ENCODE results near the gene C11orf86.
"Not testable (repeated sequence)": the region's sequence is repeated elsewhere in the genome, so short reads cannot be mapped to it uniquely, and the experiment has no call there.

The C11orf86 gene

DNA sequence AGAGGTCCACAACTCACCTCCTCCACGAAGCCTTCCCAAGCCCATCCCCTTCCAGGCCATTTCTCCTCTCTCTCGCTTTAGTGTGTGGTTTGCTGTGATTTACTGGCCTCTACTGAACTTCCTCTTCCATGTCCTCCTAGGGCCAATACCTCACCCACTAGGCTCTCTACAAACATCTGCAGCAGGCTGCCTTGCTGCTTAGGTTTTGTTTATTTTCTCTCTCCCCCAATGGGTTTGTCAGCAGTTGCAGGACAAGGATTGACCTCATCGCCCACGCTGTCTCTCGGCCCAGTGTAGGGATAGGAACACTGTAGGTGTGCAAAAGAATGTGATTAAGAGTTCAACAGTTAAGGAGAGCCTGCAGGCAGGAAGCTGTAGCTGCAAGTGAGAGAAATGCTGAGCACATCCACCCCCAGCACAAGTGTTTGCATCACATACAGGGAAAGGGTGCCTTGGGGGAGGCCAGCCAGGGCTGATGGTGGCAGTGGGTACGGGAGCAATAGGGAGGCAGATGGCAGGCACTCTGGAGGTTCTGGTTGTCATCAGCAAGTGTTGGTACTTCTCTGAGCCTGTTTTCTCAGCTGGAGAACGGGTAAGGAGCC, 18.3 kb upstream of the C11orf86 start:
- DNase-seq (ENCODE audit: low spot score): no peak
- TF ChIP-seq, protein P1, sequence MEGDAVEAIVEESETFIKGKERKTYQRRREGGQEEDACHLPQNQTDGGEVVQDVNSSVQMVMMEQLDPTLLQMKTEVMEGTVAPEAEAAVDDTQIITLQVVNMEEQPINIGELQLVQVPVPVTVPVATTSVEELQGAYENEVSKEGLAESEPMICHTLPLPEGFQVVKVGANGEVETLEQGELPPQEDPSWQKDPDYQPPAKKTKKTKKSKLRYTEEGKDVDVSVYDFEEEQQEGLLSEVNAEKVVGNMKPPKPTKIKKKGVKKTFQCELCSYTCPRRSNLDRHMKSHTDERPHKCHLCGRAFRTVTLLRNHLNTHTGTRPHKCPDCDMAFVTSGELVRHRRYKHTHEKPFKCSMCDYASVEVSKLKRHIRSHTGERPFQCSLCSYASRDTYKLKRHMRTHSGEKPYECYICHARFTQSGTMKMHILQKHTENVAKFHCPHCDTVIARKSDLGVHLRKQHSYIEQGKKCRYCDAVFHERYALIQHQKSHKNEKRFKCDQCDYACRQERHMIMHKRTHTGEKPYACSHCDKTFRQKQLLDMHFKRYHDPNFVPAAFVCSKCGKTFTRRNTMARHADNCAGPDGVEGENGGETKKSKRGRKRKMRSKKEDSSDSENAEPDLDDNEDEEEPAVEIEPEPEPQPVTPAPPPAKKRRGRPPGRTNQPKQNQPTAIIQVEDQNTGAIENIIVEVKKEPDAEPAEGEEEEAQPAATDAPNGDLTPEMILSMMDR (IDR thresholded peaks at IDR 0.05; ENCODE audit: borderline replicate concordance, control extremely low read depth, extremely low read depth, insufficient read depth, missing control alignments): no peak
- in situ Hi-C loops (cut with MboI; ENCODE audit: low sequenced_read_pairs, unreplicated experiment): no loop called here

DNA sequence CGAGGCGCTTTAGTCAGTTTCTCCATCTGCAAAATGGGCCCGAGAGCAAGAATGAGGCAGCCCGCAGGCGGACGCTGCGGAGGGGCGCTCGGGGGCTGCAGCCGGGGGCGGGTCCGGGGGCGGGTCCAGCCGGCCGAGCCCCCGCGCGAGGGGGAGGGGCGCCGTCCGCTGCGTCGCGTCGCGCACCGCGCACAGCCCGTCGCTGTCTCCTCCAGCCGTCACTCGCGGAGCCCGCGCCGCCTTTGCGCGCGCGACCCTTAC, 17.2 kb upstream of the C11orf86 start:
- peak; percentile 79 for DNase-seq (ENCODE audit: low spot score)
- in situ Hi-C loops (cut with MboI; ENCODE audit: low sequenced_read_pairs, unreplicated experiment): no loop called here
- TF ChIP-seq, protein P1 (IDR thresholded peaks at IDR 0.05; ENCODE audit: borderline replicate concordance, control extremely low read depth, extremely low read depth, insufficient read depth, missing control alignments): no peak

DNA sequence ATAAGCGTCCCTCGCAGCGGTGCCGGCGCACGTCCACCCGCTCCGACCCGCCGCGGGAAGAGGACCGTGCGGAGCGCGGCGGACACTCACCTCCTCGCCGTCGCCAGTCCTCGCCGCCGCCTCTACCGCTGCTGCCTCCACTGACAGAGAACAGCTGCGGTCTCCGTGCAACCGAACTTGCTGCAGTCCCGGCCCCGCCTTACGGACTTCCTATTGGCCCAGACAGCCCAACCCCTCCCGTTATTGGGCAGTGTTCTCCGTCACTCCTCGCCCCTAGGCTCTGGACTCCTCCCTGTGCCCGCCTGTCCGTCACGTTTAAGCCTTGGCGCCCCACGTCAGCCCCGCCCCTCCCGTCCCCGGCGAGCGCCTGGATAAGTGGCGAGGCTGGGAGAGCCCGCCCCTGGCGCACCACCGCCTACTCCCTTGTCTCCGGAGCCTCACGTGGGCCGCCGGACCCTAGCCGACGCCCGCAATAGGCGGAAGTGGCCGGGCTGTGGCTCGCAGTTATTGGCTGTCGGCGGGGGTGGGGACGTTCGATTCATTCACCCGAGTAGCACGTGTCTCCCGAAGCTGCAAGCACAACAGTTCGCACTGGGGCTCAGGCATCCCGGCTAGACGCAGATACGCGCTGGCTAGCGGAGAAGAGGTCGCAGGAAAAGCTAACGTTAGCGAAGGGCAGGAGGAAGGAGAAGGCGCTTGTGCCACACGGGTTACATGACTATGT, 16.7 kb upstream of the C11orf86 start, which contains the start of gene PC:
Gene PC, minus strand, starts transcription at position 152 of the 724 bp plus-strand sequence. CDS start 86,224 bp downstream, outside the sequence.
- TF ChIP-seq, protein P1 (IDR thresholded peaks at IDR 0.05; ENCODE audit: borderline replicate concordance, control extremely low read depth, extremely low read depth, insufficient read depth, missing control alignments): no peak
- in situ Hi-C loops (cut with MboI; ENCODE audit: low sequenced_read_pairs, unreplicated experiment): no loop called here
- peak; percentile 99 for DNase-seq (ENCODE audit: low spot score)

DNA sequence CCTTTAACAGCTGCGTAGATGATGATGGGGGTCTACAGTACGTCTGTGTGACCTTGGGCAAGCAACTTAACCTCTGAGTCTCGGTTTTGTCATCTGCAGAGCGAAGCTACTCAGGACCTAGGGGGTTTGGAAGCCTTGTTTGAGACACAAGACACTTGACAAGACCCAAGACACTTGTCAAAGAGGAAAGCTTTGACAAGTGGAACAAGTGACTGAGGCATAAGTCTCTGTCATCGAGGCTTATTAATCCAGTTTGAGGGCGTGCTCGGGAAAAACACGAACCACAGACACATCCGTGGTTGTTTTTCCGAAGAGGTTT, 16.2 kb upstream of the C11orf86 start:
- in situ Hi-C loops (cut with MboI; ENCODE audit: low sequenced_read_pairs, unreplicated experiment): no loop called here
- TF ChIP-seq, protein P1 (IDR thresholded peaks at IDR 0.05; ENCODE audit: borderline replicate concordance, control extremely low read depth, extremely low read depth, insufficient read depth, missing control alignments): no peak
- no peak for DNase-seq (ENCODE audit: low spot score)

DNA sequence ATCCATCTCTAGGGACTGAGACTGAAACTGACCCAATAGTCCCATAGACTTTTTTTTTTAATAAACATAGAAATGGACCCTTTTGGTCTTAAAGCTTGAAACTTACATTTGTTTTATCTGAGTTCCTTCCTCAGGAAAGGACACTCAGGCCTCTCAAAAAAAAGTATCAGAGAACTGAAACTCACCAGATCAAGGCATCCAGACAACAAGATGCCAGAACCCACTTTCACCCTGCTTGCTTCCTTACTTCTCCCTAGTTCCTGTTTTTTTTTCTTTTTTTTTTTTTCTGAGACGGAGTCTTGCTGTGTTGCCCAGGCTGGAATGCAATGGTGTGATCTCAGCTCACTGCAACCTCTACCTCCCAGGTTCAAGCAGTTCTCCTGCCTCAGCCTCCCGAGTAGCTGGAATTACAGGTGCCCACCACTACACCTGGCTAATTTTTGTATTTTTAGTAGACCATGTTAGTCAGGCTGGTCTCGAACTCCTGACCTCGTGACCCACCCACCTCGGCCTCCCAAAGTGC, 13.4 kb upstream of the C11orf86 start:
- in situ Hi-C loops (cut with MboI; ENCODE audit: low sequenced_read_pairs, unreplicated experiment): not testable (repeated sequence)

DNA sequence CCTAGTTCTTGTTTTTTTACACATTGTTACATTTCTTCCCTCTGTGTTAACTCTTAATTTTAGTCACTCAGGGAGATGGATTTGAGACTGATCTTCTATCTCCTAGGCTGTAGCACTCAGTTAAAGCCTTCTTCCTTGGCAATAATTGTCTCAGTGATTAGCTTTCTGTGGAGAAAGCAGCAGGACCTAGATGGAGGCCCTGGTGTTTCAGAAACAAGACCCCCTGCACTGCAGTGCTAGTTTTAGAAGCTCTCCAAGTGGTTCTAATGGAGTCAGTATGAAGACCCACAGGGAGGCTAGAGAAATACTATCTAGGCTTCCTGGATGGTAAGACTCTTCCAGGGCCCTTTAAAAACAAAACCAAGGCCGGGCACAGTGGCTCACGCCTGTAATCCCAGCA, 12.9 kb upstream of the C11orf86 start:
- DNase-seq (ENCODE audit: low spot score): no peak
- in situ Hi-C loops (cut with MboI; ENCODE audit: low sequenced_read_pairs, unreplicated experiment): no loop called here
- TF ChIP-seq, protein P1 (IDR thresholded peaks at IDR 0.05; ENCODE audit: borderline replicate concordance, control extremely low read depth, extremely low read depth, insufficient read depth, missing control alignments): no peak

More for the DNA sequence above, 13.4 kb upstream of the C11orf86 start:
- not testable (repeated sequence) for DNase-seq (ENCODE audit: low spot score)

DNA sequence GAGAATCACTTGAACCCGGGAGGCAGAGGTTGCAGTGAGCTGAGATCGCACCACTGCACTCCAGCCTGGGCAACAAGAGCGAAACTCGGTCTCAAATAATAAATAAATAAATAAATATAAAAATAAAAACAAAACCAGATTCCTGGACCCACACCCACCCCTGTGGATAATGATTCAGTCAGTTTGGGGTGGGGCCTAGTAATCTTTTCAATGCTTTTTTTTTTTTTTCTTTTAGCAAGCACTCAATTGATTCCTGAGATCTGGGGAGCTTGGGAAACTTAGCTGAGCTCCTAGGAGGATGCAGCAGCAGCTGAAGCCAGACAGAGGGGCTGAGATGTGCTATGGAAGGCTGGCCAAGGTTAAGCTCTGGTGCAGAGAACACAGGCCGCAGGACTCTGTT, 12.3 kb upstream of the C11orf86 start:
- TF ChIP-seq, protein P1 (IDR thresholded peaks at IDR 0.05; ENCODE audit: borderline replicate concordance, control extremely low read depth, extremely low read depth, insufficient read depth, missing control alignments): no peak
- in situ Hi-C loops (cut with MboI; ENCODE audit: low sequenced_read_pairs, unreplicated experiment): no loop called here
- DNase-seq (ENCODE audit: low spot score): no peak

All from GM13976 (cell line).